DOHH2 (cell line): ENCODE measurements around the gene CASP14.

Experiments used
- CTCF ChIP-seq: fragments of 200-600 bp; sonication (generic); IDR thresholded peaks from one replicate; pipeline ENCODE4 v1.5.1; 2014; ENCODE audit warnings: antibody characterized with exemption, mild to moderate bottlenecking, low read depth, low read length; ENCODE audit not compliant: poor library complexity, severe bottlenecking
- EZH2phosphoT487 ChIP-seq: fragments of 200-600 bp; sonication (generic); IDR thresholded peaks from 2 replicates; pipeline ENCODE4 v1.6.1; 2017; ENCODE audit warnings: borderline replicate concordance, mild to moderate bottlenecking, antibody characterized with exemption, low read length, moderate library complexity, mixed read lengths

GRCh38 chr19:15008308-15008707 lies 41.0 kb upstream of the CASP14 start:
- TF ChIP-seq CTCF, result no peak
- no peak for TF ChIP-seq EZH2phosphoT487
